ENCODE results near the gene DHFR. TPM values are rescaled to one million over a fixed set of nuclear protein-coding genes. Genes with fewer than 3 reads are reported as not detected.

The DHFR gene
- total RNA-seq, 2 donors from 2014 or later, result 16.8 to 29.2 TPM

Other genes with a start within 250 kb of the DHFR start
- 10 to 100 TPM; 29.1 to 39.8 TPM for gene ZFYVE16, start 246.9 kb downstream of the DHFR start, total RNA-seq
- gene FAM151B, start 166.9 kb downstream of the DHFR start, total RNA-seq, result 1 to 10 TPM; 1.6 to 1.7 TPM
- gene ANKRD34B, start 84.7 kb downstream of the DHFR start, total RNA-seq, result not detected
- gene MSH3, start 331 bp downstream of the DHFR start, total RNA-seq, result 10 to 100 TPM; 16.2 to 18.6 TPM